Iris pigment epithelial cell (primary cell): ENCODE data around the gene ADAMTSL1.

ENCODE experiments used
- DNase-seq: peaks from one replicate; pipeline ENCODE4 v3.0.0-alpha.2; 2011; ENCODE audit warnings: low read depth

Gene ADAMTSL1

GRCh38 chr9:18698992-18699391 lies 225.0 kb downstream of the ADAMTSL1 start:
- DNase-seq = no peak

- DNase-seq = no peak
Observed at GRCh38 chr9:18699764-18700163, 225.8 kb downstream of the ADAMTSL1 start.

- DNase-seq = no peak
Observed at GRCh38 chr9:18700714-18701113, 226.8 kb downstream of the ADAMTSL1 start.

GRCh38 chr9:18703151-18703900 lies 229.4 kb downstream of the ADAMTSL1 start:
- DNase-seq = peak; percentile 56

GRCh38 chr9:18703901-18704379 lies 230.0 kb downstream of the ADAMTSL1 start:
- DNase-seq = no peak

DNA sequence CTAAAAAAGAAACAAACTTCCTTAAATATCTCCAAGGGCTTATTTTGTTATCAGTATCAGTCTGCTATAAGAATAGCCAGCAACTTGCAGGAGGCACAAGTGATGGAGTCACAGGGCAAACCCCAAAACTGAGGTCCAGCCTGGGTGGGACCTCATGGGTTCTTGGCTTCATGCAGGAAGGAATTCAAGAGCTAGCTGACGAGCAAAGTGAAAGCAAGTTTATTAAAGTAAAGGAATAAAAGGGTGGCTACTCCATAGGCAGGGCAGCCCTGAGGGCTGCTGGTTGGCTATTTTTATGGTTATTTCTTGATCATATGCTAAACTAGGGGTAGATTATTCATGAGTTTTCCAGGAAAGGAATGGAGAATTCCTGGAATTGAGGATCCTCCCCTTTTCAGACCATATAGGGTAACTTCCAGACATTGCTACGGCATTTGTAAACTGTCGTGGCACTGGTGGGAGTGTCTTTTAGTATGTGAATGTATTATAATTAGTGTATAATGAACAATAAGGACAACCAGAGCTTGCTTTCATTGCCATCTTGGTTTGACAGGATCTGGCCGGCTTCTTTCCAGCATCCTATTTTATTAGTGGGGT lies 231.9 kb downstream of the ADAMTSL1 start:
- no peak for DNase-seq

- DNase-seq = no peak
Observed at GRCh38 chr9:18706648-18707047, 232.7 kb downstream of the ADAMTSL1 start.

DNA sequence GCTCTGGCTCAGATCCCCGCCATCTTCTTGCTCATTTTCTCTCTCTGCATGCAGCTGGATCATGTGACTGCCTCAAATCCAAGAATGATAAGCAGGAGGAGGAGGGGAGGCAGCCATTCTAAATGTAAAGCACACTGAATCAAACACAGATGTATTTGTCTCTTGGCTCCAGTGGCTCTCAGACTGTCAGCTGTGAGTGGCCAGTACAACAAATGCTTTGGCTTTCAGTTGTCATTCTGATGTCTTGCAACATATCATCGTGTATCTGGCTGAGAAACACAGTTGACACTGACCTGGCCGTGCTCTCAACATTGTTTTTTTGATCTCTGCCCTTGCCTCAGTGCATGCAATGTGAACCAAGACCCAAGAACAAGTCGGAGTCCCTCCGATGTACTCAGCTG lies 233.1 kb downstream of the ADAMTSL1 start:
- peak; percentile 45 for DNase-seq

DNA sequence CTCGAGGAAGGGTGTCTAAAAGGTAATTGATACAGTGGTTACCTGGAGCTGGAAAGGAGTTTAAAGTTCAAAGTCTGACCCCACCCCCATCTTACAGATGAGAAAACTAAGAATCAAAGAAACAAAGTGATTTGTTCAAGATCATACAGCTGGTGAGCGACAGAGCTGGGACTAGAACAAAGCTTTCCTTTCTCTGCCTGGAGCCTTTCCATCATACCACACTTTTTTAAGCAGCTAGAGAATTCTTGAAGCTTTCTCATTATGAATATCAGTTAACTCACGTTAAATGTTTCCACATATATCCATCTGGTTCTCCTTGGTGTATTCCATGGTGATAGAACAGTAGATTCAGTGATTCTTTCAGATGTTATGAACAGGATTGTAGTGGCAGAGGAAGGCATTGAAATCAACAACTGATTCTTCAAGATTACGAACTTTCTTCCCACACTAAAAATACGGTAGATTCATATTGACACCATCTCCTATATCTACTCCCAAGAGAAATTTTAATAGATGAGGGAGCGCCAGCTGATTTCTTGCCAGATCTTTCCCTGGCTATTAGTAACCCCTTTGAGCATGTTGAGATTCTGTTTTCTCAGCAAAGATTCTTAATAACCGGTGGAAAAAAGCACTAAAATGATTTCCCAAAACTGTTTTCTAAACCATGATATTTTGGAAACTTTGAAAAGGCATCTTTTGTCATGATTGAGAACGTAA lies 233.7 kb downstream of the ADAMTSL1 start:
- DNase-seq = no peak

- DNase-seq = no peak
Observed at GRCh38 chr9:18708429-18708828, 234.5 kb downstream of the ADAMTSL1 start.

DNA sequence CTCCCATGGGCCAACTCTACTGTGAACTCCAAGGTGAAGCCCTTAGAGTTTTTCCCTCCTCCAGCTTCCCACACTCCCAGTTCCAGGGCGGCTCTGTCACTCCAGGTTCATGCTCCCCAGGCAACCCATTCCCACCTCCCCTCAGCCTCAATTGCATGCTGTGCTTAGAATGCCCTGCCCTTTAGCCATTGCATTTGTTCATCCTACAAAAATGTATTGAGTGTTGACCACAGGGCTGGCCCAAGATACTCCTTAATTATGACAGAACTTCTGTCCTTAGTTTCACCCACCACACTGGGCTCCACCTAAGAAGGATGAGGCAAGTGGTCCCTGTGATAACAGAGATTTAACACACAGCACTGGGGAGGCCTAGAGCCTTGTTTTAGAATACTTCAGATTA lies 236.1 kb downstream of the ADAMTSL1 start:
- peak; percentile 26 for DNase-seq

- no peak for DNase-seq
Observed at GRCh38 chr9:18717759-18718158, 243.8 kb downstream of the ADAMTSL1 start.

- DNase-seq = no peak
Observed at GRCh38 chr9:18718393-18718792, 244.4 kb downstream of the ADAMTSL1 start.

DNA sequence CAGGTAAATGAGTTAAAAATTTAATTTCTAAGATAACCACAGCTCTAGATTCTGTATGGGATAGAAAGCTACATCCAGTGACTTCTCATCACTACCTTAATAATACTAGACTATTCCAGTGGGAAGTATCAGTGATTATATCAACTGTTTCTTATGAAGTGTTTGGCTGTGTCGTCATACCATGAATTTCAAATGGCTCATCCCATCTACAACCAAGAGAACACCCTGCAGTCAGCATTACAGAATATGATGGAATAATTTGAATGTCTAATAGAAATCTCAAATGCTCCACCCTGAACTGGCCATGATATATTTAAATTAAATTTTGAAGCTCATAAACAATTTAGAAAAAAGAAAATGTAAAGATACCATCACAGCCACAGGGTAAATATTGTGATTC lies 245.0 kb downstream of the ADAMTSL1 start:
- no peak for DNase-seq

- DNase-seq = peak; percentile 43
Observed at GRCh38 chr9:18720691-18721090, 246.7 kb downstream of the ADAMTSL1 start.

DNA sequence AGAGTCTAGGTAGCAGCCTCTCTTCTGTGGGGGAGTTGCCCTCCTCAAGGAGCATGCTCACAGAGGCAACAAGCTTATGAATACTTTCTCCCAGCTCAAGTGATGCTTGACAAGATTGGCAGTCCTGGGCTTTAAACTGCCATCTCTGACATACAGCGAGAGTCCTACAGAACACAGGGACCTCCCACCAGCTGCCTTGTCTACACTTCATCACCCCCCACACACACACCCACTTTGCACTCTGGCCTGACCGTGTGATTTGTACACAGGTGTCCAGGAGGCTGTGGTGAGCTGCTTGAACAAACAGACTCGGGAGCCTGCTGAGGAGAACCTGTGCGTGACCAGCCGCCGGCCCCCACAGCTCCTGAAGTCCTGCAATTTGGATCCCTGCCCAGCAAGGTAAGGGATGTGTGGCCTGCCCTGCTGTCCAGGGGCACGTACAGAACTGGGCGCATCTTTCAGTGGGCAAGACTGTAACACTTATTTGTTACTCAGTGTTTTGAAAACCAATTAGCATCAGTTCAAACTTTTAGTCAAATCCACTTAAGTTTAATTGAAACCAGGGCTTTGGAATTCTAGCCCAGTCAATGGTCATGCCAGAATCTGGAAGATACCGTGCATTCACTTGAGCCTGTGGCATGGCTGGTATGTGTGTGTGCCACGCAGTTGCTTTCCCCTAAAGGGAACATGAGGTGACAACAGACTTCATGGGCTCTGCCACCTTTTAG lies 247.5 kb downstream of the ADAMTSL1 start:
- DNase-seq = no peak

DNA sequence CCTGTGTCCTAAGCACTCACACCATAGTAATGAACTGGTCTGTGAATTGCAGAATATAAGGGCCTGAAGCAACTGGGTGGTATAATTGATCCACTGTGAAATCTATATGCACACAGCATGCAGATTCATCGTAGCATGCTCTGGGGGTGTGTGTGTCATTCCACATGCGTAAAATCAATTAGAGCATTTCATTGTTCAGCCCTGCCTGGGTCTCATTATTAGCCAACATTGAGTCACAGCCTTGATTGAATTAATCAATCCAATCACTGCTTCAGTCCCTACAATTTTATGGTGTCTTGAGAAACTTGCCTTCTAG lies 248.0 kb downstream of the ADAMTSL1 start:
- no peak for DNase-seq

DNA sequence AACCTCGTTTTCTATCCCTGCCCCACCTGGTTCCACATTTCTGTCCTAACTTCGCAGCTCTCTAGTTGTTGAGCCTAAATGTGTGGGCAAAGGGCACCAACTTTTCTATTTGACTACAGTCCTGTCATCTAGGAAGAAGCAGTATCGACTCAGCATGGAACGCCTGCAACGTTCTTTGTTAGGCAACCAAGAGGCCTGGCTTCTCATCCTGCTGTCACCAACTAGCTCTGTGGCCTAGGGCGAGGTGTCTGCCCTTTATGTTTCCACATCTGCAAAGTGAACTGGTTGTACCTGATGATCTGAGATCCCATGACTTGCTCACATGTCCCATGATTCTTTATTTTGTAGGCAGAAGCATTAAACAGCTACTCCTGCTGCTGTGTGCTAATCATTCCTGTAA lies 248.9 kb downstream of the ADAMTSL1 start:
- no peak for DNase-seq

DNA sequence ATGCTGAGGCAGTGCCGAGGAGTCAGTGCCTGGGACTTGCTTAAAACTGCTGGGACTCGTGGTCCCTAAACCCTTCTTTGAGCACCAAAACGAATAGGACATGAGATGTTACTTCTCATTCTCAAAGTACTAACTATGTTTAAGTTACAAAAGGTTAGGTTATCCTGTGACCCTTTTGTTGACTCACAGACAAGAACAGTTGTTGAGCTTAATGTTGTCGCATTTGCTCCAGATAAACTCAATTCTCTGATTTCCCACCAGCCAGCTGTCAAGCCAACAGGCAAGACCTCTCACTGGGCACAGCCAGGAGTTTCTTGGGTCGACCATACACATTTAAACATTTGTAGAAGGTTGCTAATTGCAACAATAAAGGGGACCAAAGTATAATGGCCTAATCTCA lies 249.4 kb downstream of the ADAMTSL1 start:
- no peak for DNase-seq

DNA sequence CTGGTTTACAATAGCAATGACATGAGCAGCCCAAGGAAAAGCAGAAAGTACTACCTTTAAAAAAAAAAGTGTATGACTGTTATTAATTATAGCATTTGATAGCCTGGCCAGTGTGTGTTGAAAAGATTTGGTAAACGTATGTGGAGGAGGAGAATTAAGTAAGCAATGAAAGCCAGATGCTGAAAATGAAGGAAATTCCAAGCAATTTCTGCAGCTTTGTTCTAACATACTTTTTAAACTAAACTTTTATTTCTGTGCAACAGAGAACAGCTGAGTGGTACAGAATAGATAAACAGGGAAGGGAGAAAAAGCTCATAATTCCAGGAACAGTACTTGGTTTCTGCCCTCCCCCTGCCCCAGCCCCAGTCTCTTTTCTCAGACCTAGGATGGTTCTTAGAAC lies 252.6 kb downstream of the ADAMTSL1 start:
- peak; percentile 40 for DNase-seq

GRCh38 chr9:18727904-18728303 lies 254.0 kb downstream of the ADAMTSL1 start:
- no peak for DNase-seq

GRCh38 chr9:18728642-18729041 lies 254.7 kb downstream of the ADAMTSL1 start:
- DNase-seq = no peak

DNA sequence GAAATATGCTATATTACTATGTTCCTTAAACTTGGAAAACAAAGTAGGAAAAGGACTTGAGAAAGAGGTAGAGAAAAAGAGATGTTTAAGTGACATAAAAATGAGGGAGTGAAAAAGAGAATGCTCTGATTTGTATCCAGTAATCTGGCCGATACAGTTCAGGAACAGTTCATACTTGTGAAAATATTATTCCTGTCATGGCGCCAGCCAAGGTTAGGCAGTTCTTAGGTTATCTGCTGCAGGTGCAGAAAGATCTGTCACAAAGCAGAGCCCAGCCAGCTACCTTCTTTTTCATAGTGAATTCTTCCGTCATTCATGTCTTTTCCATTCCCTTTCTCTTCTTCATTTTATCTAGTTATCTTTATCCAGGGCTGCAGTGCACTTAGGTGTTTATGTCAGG lies 256.3 kb downstream of the ADAMTSL1 start:
- DNase-seq = no peak
